ENCODE data around the gene NFKBIB. TPM values are rescaled to one million over a fixed set of nuclear protein-coding genes. Genes with fewer than 3 reads are reported as not detected.
"Not testable (repeated sequence)": the region's sequence is repeated elsewhere in the genome, so short reads cannot be mapped to it uniquely, and the experiment has no call there.

NFKBIB gene
- total RNA-seq, 2 experiments from 2014 or later, result 49.6 to 53.4 TPM

DNA sequence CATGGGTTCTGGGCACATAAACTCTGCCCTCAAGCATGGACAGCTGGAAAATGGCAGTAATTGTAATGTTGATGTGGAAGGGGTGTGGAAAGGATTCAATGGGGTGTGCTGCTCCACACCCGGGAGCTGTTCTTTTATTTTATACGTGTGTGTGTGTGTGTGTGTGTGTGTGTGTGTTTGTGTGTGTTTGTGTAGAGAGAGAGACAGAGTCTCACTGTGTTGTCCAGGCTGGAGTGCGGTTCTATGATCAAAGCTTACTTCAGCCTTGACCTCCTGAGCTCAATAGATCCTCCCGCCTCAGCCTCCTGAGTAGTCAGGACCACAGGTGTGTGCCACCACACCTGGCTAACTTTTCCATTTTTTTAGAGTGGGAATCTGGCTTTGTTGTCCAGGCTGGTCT is 33.8 kb downstream of the NFKBIB start:
- Mint-ChIP-seq H3K4me1 (ENCODE audit: low read depth) (peaks cover 29% of the 10 kb centered on the region), H3K27ac (no peak overlapping the region), H3K4me3 (no peak overlapping the region), H3K27me3 (no peaks in the 10 kb centered on the region), H3K9me3 (peaks cover 7% of the 10 kb centered on the region), H3K36me3 (peaks cover 27% of the 10 kb centered on the region)
- ChIA-PET POLR2A (no interaction called here), CTCF (interaction anchor here (0.8 to 1.8 kb wide), 5 partner anchors 13 to 530 kb away, joined by 3 to 5 read pairs (median 4); partner anchors contain the start of gene FAM98C)
- intact Hi-C loops (cut with micrococcal nuclease), result loop anchor here (5.0 to 10.0 kb wide), 2 partner anchors 319 to 421 kb away; partner anchors contain the start of genes EIF3K and MAP4K1
- DNase-seq, result no peak

DNA sequence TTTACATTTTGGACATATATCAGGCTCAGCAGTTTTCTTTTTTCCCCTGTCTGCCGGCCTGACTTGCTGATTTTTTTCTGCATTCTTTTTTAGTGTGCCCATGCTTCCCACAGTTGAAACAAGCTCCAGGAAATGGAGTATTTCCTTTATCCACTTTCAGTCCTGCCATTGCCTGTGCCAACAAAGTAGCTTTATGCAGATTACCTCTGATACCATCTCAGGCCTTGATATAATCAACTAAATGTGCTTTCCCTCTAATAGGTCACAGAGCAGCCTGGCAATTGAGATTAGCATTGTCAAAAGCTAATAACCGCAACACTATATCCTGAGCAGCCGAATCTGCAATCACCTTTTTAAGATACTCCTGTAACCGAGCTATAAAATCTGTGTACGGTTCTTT is 40.2 kb downstream of the NFKBIB start:
- Mint-ChIP-seq H3K27ac (no peak overlapping the region), H3K4me1 (ENCODE audit: low read depth) (peaks cover 2% of the 10 kb centered on the region), H3K4me3 (no peak overlapping the region), H3K27me3 (no peaks in the 10 kb centered on the region), H3K36me3 (peaks cover 4% of the 10 kb centered on the region), H3K9me3 (peaks cover 2% of the 10 kb centered on the region)
- intact Hi-C loops (cut with micrococcal nuclease), result loop anchor here (10.0 kb wide), 1 partner anchor 325 kb away; the partner anchor contains the start of genes EIF3K and MAP4K1
- ChIA-PET POLR2A (no interaction called here), CTCF (interaction anchor here (1.7 kb wide), 1 partner anchor 9 kb away, joined by 10 read pairs; the partner anchor contains the start of genes MRPS12 and SARS2)
- DNase-seq, result no peak

DNA sequence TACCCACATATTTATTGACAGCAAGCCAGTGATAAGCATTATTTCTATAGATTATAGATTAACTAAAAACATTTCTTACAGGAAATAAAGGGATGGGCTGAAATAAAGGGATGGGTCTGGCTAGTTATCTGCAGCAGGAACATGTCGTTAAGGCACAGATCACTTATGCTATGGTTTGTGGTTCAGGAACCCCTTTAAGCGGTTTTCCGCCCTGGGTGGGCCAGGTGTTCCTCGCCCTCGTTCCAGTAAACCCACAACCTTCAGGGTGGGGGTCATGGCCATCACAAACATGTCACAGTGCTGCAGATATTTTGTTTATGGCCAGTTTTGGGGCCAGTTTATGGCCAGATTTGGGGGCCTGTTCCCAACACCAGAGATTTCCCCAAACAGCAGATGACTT is 41.7 kb downstream of the NFKBIB start:
- intact Hi-C loops (cut with micrococcal nuclease); POLR2A ChIA-PET; H3K27me3 Mint-ChIP-seq; H3K4me1 Mint-ChIP-seq (ENCODE audit: low read depth); H3K4me3 Mint-ChIP-seq; H3K9me3 Mint-ChIP-seq; H3K36me3 Mint-ChIP-seq; DNase-seq; H3K27ac Mint-ChIP-seq: not testable (repeated sequence)
- CTCF ChIA-PET, result interaction anchor here (1.1 to 1.7 kb wide), 2 partner anchors 11 to 12 kb away, joined by 3 to 10 read pairs; partner anchors contain the start of genes MRPS12 and SARS2

DNA sequence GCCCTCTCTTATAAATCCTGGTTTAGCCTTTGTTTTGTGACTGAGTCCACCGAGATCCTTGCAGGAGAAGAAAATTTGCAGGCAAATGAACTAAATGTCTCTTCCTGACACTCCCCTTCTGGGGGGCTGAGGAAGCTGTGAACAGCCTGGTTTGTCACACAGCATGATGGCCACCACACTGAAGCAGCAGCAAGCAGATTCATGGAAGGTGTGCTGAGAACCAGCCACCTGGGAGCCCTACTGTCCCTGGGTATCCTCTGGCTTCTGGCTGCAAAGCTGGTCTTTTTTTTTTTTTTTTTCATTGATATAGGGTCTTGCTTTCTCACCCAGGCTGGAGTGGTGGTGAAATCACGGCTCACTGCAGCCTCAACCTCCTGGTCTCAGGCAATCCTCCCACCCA is 42.2 kb downstream of the NFKBIB start:
- H3K36me3 Mint-ChIP-seq, result no peaks in the 10 kb centered on the region
- DNase-seq, result no peak
- CTCF ChIA-PET, result no interaction called here
- no peak overlapping the region for H3K27ac Mint-ChIP-seq
- H3K9me3 Mint-ChIP-seq, result no peaks in the 10 kb centered on the region
- POLR2A ChIA-PET, result no interaction called here
- no peak overlapping the region for H3K4me3 Mint-ChIP-seq
- intact Hi-C loops (cut with micrococcal nuclease), result no loop called here
- H3K27me3 Mint-ChIP-seq, result no peaks in the 10 kb centered on the region
- peaks cover 2% of the 10 kb centered on the region for H3K4me1 Mint-ChIP-seq (ENCODE audit: low read depth)

DNA sequence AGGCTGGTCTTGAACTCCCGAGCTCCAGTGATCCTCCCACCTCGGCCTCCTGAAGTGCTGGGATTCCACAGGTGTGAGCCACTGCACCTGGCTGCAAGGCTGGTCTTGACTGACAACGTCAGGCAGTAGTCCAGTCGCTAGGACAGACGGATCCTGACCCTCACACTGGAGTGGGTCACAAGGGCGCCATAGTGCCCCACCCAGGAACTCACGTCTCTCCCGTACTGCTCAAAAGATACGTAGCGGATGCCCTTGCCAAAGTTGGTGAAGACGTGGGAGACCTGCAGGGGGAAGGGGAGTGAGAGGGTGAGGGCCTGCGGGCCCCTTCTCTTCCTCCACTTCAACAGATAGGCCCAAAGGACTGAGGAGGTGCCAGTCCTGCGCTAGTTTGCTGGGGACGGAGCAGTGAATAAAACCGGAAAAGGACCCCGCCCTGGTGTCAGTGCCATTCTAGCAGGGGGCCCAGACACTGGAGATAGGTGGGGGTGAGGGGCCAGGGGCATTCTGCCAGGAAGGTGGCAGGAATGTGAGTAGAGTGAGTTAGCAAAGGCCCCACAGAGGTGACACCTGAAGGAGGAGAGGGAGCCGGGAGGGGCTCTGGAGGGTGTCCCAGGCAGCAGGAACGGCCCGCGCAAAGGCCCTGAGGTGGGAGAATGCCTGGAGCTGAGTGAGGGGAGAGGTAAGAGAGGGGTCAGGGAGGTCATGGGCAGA is 42.9 kb downstream of the NFKBIB start:
- H3K4me1 Mint-ChIP-seq (ENCODE audit: low read depth), result peaks cover 2% of the 10 kb centered on the region
- H3K36me3 Mint-ChIP-seq, result no peaks in the 10 kb centered on the region
- ChIA-PET POLR2A (no interaction called here), CTCF (interaction anchor here (0.6 kb wide), 1 partner anchor 112 kb away, joined by 3 read pairs; no protein-coding TSS in a partner anchor)
- no peak for DNase-seq
- no peaks in the 10 kb centered on the region for H3K27me3 Mint-ChIP-seq
- H3K9me3 Mint-ChIP-seq, result no peaks in the 10 kb centered on the region
- H3K27ac Mint-ChIP-seq, result no peak overlapping the region
- intact Hi-C loops (cut with micrococcal nuclease), result no loop called here
- no peak overlapping the region for H3K4me3 Mint-ChIP-seq

DNA sequence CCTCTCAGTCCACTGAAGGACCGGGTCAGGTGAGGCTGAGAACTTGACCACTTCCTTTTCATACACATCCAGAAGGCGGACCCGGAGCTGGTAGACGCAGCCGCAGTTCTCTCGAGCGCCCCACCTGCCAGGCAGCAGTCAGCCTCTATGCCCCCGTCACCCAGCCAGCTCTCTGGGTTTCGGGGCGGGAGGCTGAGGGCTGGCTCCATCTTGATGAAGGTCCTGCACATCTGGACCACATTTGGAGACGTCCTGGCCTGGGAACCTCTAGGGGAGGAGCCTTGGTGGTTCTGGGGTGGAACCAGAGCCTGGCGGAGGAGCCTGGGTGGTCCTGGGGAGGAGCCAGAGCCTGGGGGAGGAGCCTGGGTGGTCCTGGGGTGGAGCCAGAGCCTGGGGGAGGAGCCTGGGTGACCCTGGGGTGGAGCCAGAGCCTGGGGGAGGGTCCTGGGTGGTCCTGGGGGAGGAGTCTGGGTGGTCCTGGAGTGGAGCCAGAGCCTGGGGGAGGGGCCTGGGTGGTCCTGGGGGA is 45.3 kb downstream of the NFKBIB start:
- intact Hi-C loops (cut with micrococcal nuclease), result no loop called here
- Mint-ChIP-seq H3K4me1 (ENCODE audit: low read depth) (peaks cover 10% of the 10 kb centered on the region), H3K36me3 (no peaks in the 10 kb centered on the region), H3K27me3 (no peaks in the 10 kb centered on the region), H3K9me3 (no peaks in the 10 kb centered on the region), H3K27ac (no peak overlapping the region), H3K4me3 (no peak overlapping the region)
- CTCF ChIA-PET, result interaction anchor here (1.2 kb wide), 1 partner anchor 15 kb away, joined by 6 read pairs; the partner anchor contains the start of genes MRPS12 and SARS2
- no peak for DNase-seq
- POLR2A ChIA-PET, result no interaction called here

DNA sequence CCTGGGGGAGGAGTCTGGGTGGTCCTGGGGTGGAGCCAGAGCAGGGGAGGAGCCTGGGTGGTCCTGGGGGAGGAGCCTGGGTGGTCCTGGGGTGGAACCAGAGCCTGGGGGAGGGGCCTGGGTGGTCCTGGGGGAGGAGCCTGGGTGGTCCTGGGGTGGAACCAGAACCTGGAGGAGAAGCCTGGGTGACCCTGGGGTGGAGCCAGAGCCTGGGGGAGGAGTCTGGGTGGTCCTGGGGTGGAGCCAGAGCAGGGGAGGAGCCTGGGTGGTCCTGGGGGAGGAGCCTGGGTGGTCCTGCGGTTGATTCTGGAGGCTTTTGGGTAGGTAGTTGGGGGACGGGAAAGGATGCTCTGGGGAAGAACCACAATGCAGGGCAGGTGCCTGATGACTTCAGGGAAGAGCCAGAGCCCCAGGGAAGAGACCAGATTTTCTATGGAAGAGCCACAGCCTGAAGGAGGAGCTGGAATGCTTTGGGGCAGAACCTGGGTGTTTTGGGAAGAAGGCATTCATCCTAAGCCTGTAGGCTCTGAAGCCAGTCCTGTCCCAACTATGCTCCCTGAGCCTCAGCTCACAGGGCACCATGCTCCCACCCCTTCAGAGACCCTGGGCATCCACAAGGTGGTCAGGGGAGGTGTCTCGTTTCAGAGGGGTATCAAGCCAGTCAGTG is 45.9 kb downstream of the NFKBIB start:
- peaks cover 13% of the 10 kb centered on the region for H3K4me1 Mint-ChIP-seq (ENCODE audit: low read depth)
- intact Hi-C loops (cut with micrococcal nuclease), result no loop called here
- ChIA-PET POLR2A (interaction anchor here (1.6 kb wide), 1 partner anchor 10 kb away, joined by 3 read pairs; no protein-coding TSS in a partner anchor), CTCF (interaction anchor here (1.5 kb wide), 1 partner anchor 15 kb away, joined by 6 read pairs; the partner anchor contains the start of genes MRPS12 and SARS2)
- no peaks in the 10 kb centered on the region for H3K9me3 Mint-ChIP-seq
- H3K27ac Mint-ChIP-seq, result no peak overlapping the region
- peaks cover 2% of the 10 kb centered on the region for H3K27me3 Mint-ChIP-seq
- no peak for DNase-seq
- no peaks in the 10 kb centered on the region for H3K36me3 Mint-ChIP-seq
- H3K4me3 Mint-ChIP-seq, result no peak overlapping the region

DNA sequence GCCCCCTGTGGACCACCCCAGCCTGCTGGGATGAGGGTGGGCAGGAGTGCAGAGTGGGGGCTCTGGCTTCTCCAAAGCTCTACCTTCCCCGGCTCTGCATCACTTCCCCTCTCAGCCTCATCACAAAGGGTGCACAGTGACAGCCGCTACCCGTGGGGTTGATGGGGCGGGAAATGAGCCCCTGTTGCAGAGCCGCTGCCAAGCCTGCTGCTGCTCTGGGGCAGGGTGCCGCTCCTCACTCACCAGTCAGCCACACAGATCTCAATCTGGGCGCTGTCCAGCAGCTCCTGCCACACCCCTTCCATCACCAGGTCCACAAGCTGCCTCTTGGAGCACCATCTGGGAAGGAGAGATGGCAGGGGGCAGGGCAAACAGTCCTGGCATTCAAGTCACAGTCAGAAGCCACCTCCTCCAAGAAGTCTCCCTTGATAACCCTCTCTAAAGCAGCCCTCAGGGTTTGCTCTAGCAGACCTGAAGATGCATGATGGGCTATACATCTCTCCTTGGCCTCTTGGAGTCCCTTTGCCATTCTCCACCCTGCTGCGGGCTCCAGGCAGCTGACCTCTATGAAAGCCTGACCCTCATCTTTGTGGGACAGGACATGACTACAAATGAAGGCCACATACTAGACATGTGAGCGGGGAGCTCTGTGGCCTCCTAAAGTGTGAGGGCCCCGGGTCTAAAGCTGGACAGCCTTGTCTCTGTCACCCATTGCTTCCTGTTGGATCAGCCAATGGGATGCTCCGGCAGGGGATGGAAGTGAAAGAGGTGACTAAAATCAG is 46.7 kb downstream of the NFKBIB start:
- Mint-ChIP-seq H3K4me3 (no peak overlapping the region), H3K9me3 (no peaks in the 10 kb centered on the region), H3K4me1 (ENCODE audit: low read depth) (peaks cover 11% of the 10 kb centered on the region), H3K27ac (no peak overlapping the region), H3K36me3 (no peaks in the 10 kb centered on the region), H3K27me3 (peaks cover 4% of the 10 kb centered on the region)
- CTCF ChIA-PET, result interaction anchor here (0.7 to 1.5 kb wide), 3 partner anchors 9 to 16 kb away, joined by 4 to 6 read pairs (median 4); partner anchors contain the start of genes MRPS12 and SARS2
- intact Hi-C loops (cut with micrococcal nuclease), result no loop called here
- POLR2A ChIA-PET, result interaction anchor here (1.6 kb wide), 1 partner anchor 11 kb away, joined by 3 read pairs; no protein-coding TSS in a partner anchor
- DNase-seq, result no peak

DNA sequence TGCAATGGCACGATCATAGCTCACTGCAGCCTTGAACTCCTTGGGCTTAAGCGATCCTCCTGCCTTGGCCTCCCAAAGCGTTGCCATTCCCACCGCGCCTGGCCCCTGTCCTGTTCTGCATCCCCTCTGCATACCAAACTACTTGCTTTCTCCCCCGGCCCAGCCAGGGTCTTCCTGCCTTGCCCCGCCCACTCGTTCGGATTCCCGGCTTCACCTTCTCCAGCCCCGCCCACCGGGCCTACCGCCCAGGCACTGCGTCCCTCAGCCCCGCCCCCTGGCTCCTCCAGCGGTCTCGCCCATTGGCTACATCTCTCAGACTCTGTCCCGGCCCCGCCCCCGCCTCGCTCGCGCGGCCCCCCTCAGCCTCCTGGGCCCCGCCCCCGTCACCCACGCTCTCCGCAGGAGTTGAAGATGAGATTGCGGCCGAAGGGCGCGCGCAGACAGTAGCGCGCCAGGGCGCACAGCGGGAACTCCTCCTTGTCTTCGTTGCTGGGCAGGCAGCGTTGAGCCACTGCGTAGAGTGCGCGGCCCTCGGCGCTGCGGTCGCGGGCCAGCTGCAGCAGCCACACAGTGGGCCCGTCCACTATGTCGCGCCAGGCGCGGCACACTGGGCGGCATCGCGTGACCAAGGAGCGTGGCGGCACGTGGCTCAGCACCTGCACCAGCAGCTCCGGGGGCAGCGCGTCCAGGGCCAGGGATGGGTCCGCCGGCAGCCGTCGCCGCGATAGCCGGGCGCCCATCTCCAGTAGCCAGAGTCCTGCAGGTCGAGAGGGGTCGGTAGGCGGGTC is 50.0 kb downstream of the NFKBIB start:
- peak overlapping the region; percentile 58 for H3K4me3 Mint-ChIP-seq
- CTCF ChIA-PET, result interaction anchor here (0.5 to 1.3 kb wide), 2 partner anchors 20 to 315 kb away, joined by 3 to 7 read pairs; partner anchors contain the start of genes MRPS12 and SARS2
- H3K27ac Mint-ChIP-seq, result no peak overlapping the region
- no peaks in the 10 kb centered on the region for H3K9me3 Mint-ChIP-seq
- peaks cover 17% of the 10 kb centered on the region for H3K27me3 Mint-ChIP-seq
- intact Hi-C loops (cut with micrococcal nuclease), result no loop called here
- no peaks in the 10 kb centered on the region for H3K36me3 Mint-ChIP-seq
- H3K4me1 Mint-ChIP-seq (ENCODE audit: low read depth), result peaks cover 17% of the 10 kb centered on the region
- DNase-seq, result peak; percentile 92
- POLR2A ChIA-PET, result no interaction called here

DNA sequence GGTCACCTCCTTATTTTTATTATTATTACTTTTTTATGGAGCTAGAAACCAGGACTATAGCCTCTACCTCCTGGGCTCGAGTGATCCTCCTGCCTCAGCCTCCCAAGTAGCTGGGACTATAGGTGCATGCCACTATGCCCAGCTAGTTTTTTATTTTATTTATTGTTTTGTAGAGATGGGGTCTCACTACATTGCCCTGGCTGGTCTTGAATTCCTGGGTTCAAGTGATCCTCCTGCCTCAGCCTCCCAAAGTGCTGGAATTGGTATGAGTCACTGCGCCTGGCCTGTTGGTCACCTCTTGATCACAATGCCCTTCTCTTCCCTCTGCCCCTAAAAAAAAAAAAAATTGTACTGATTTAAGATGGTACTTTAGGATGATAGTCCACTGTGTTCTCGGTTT is 51.4 kb downstream of the NFKBIB start:
- Mint-ChIP-seq H3K4me1 (ENCODE audit: low read depth) (peaks cover 17% of the 10 kb centered on the region), H3K9me3 (no peaks in the 10 kb centered on the region), H3K4me3 (no peak overlapping the region), H3K36me3 (no peaks in the 10 kb centered on the region), H3K27me3 (peaks cover 17% of the 10 kb centered on the region), H3K27ac (no peak overlapping the region)
- intact Hi-C loops (cut with micrococcal nuclease), result no loop called here
- ChIA-PET POLR2A (no interaction called here), CTCF (interaction anchor here (1.0 kb wide), 2 partner anchors 9 to 228 kb away, joined by 3 read pairs; no protein-coding TSS in a partner anchor)
- no peak for DNase-seq

Measured in activated CD4-positive, alpha-beta memory T cell treated with anti-CD3 and anti-CD28 coated beads for 36 hours (primary cell).